PC-9 (cell line): ENCODE measurements around the gene LTBP4. TPM values are rescaled to one million over a fixed set of nuclear protein-coding genes. Genes with fewer than 3 reads are reported as not detected.

Experiments
- BruUV-seq: library from RNA; stranded (reverse); fragments of 400-500 nt; replicated peaks from 2 replicates; lab custom pipeline; 2021; lab: Mats Ljungman, UMichigan
- CTCF ChIA-PET: fragments of 300-600 bp; sonication (Branson Sonifier 250); formaldehyde crosslinking; loops from one replicate; lab custom pipeline; 2022; ENCODE audit warnings: antibody characterized with exemption; lab: Charles Lee
- POLR2A ChIA-PET: fragments of 300-600 bp; sonication (Branson Sonifier 250); formaldehyde crosslinking; loops from one replicate; lab custom pipeline; 2022; ENCODE audit warnings: antibody characterized with exemption; ENCODE audit not compliant: unreplicated experiment; lab: Charles Lee
- DNase-seq, 2 experiments: peaks; one replicate each; pipeline versions ENCODE4 v3.0.0 to v3.0.0-alpha.2; 2015 to 2022; ENCODE audit warnings: mixed read lengths in 1 of 2
- H2AFZ ChIP-seq: fragments of 200-600 bp; sonication (generic); 2 replicates; pipeline ENCODE4 v1.8.1; 2017; ENCODE audit warnings: antibody characterized with exemption
- H3F3A ChIP-seq: fragments of 200-600 bp; sonication (generic); 2 replicates; pipeline ENCODE4 v1.8.1; 2017; ENCODE audit warnings: antibody characterized with exemption, mild to moderate bottlenecking, low read depth; ENCODE audit not compliant: insufficient read depth
- H3K27ac ChIP-seq: fragments of 200-600 bp; sonication (generic); 2 replicates; pipeline ENCODE4 v1.6.1; 2016; ENCODE audit warnings: mixed run types
- H3K27me3 ChIP-seq: fragments of 200-600 bp; sonication (generic); 2 replicates; pipeline ENCODE4 v1.6.1; 2016; ENCODE audit warnings: low read depth, mixed run types; ENCODE audit not compliant: insufficient read depth
- H3K36me3 ChIP-seq: fragments of 200-600 bp; sonication (generic); 2 replicates; pipeline ENCODE4 v1.6.1; 2016; ENCODE audit warnings: low read depth, mixed run types
- H3K4me1 ChIP-seq: fragments of 200-600 bp; sonication (generic); replicated peaks from 2 replicates; pipeline ENCODE4 v1.6.1; 2016; ENCODE audit warnings: mixed run types; ENCODE audit not compliant: insufficient read depth
- H3K4me2 ChIP-seq: fragments of 200-600 bp; sonication (generic); 2 replicates; pipeline ENCODE4 v1.6.1; 2017; ENCODE audit warnings: mixed run types
- H3K4me3 ChIP-seq: fragments of 200-600 bp; sonication (generic); 2 replicates; pipeline ENCODE4 v1.6.1; 2016; ENCODE audit warnings: mixed run types
- H3K79me2 ChIP-seq: fragments of 200-600 bp; sonication (generic); 2 replicates; pipeline ENCODE4 v1.6.1; 2017; ENCODE audit warnings: low read depth, mixed run types
- H3K9me2 ChIP-seq: fragments of 200-600 bp; sonication (generic); 2 replicates; pipeline ENCODE4 v1.8.1; 2017; ENCODE audit warnings: mild to moderate bottlenecking; ENCODE audit not compliant: insufficient read depth
- H3K9me3 ChIP-seq: fragments of 200-600 bp; sonication (generic); 2 replicates; pipeline ENCODE4 v1.8.1; 2016; ENCODE audit warnings: low read depth; ENCODE audit not compliant: insufficient read depth
- H4K20me1 ChIP-seq: fragments of 200-600 bp; sonication (generic); 2 replicates; pipeline ENCODE4 v1.8.1; 2017; ENCODE audit not compliant: insufficient read depth
- CTCF ChIP-seq: fragments of 200-600 bp; sonication (generic); conservative IDR thresholded peaks from 2 replicates; pipeline ENCODE4 v1.6.1; 2017; ENCODE audit warnings: mixed run types, antibody characterized with exemption, mild to moderate bottlenecking, moderate library complexity
- EZH2 ChIP-seq: fragments of 200-600 bp; sonication (generic); IDR thresholded peaks from 2 replicates; pipeline ENCODE4 v1.8.0; 2017; ENCODE audit warnings: antibody characterized with exemption, low read depth
- intact Hi-C: fragments of 100-400 bp; cut with micrococcal nuclease; formaldehyde crosslinking; loops from one replicate; pipeline ENCODE4 v1.10.0; 2022; ENCODE audit not compliant: unreplicated experiment
- total RNA-seq: library from RNA; stranded (reverse); gene quantifications from 2 replicates; pipeline ENCODE4 v1.2.3, GENCODE V29; 2021

Gene LTBP4
- total RNA-seq, 1 experiment from 2014 or later = 163 TPM

GRCh38 chr19:40633207-40633606 is 32.0 kb downstream of the LTBP4 start:
- Histone ChIP-seq H3K4me1 (no peaks in the 10 kb centered on the region), H3K27ac (no peak overlapping the region)

GRCh38 chr19:40638327-40638726 is 37.2 kb downstream of the LTBP4 start:
- Histone ChIP-seq H3K9me2 (no peaks in the 10 kb centered on the region), H3K9me3 (no peaks in the 10 kb centered on the region), H3K27me3 (no peaks in the 10 kb centered on the region), H3K79me2 (no peaks in the 10 kb centered on the region), H3K4me3 (no peak overlapping the region), H3K4me2 (no peak overlapping the region), H3F3A (peaks cover 8% of the 10 kb centered on the region), H3K4me1 (0 out of 2 replicates have a peak, but pooled peaks cover 5% of the 10 kb centered on the region), H2AFZ (no peak overlapping the region), H3K27ac (no peak overlapping the region), H3K36me3 (no peaks in the 10 kb centered on the region), H4K20me1 (no peaks in the 10 kb centered on the region)
- no TSS peak for BruUV-seq
- intact Hi-C loops = no loop called here
- CTCF ChIA-PET = interaction anchor here (0.6 kb wide), 1 partner anchor 20 kb away, joined by 3 read pairs; no protein-coding TSS in a partner anchor
- POLR2A ChIA-PET = no interaction called here
- DNase-seq = no peak
- no peak for TF ChIP-seq EZH2
- no peak for TF ChIP-seq CTCF

More at GRCh38 chr19:40633207-40633606, 32.0 kb downstream of the LTBP4 start:
- peaks cover 17% of the 10 kb centered on the region for H3F3A ChIP-seq
- CTCF ChIA-PET = interaction anchor here (1.6 kb wide), 1 partner anchor 10 kb away, joined by 5 read pairs; no protein-coding TSS in a partner anchor
- no peaks in the 10 kb centered on the region for H3K27me3 ChIP-seq
- no peaks in the 10 kb centered on the region for H3K79me2 ChIP-seq
- no peaks in the 10 kb centered on the region for H3K9me3 ChIP-seq
- DNase-seq = peak in 1 of 2 experiments; percentile 45
- POLR2A ChIA-PET = no interaction called here
- H2AFZ ChIP-seq = no peak overlapping the region
- H3K4me3 ChIP-seq = no peak overlapping the region
- H4K20me1 ChIP-seq = no peaks in the 10 kb centered on the region
- TF ChIP-seq EZH2 (no peak), CTCF (no peak)
- no peaks in the 10 kb centered on the region for H3K36me3 ChIP-seq
- H3K4me2 ChIP-seq = no peak overlapping the region; the same call in 1 of the 2 replicates
- no TSS peak for BruUV-seq
- intact Hi-C loops = loop anchor here (5.0 kb wide), 1 partner anchor 86 kb away; no protein-coding TSS in a partner anchor
- no peaks in the 10 kb centered on the region for H3K9me2 ChIP-seq

GRCh38 chr19:40639638-40639982 is 38.4 kb downstream of the LTBP4 start:
- CTCF ChIA-PET = no interaction called here
- POLR2A ChIA-PET = no interaction called here

More at GRCh38 chr19:40639638-40639982, 38.4 kb downstream of the LTBP4 start:
- H4K20me1 ChIP-seq = no peaks in the 10 kb centered on the region
- H3K9me2 ChIP-seq = no peaks in the 10 kb centered on the region
- intact Hi-C loops = no loop called here
- no peaks in the 10 kb centered on the region for H3K27me3 ChIP-seq
- no peak overlapping the region for H3K27ac ChIP-seq
- no peaks in the 10 kb centered on the region for H3K9me3 ChIP-seq
- TF ChIP-seq EZH2 = no peak
- TF ChIP-seq CTCF = no peak
- H3K4me3 ChIP-seq = no peak overlapping the region
- no peak for DNase-seq
- H2AFZ ChIP-seq = no peak overlapping the region
- H3K36me3 ChIP-seq = no peaks in the 10 kb centered on the region
- H3K79me2 ChIP-seq = no peaks in the 10 kb centered on the region
- no TSS peak for BruUV-seq
- no peaks in the 10 kb centered on the region; the same call in 1 of the 2 replicates for H3F3A ChIP-seq
- H3K4me1 ChIP-seq = 0 out of 2 replicates have a peak, but pooled peaks cover 5% of the 10 kb centered on the region
- H3K4me2 ChIP-seq = no peak overlapping the region
